K562 (cell line): Measurements from ENCODE around the gene ROR2. TPM values are rescaled to one million over a fixed set of nuclear protein-coding genes. Genes with fewer than 3 reads are reported as not detected.

Experiments
- ATAC-seq: fragments of 200-7000 bp; cut with Tn5 transposase; 3 replicates; pipeline ENCODE4 v1.9.1; 2020; ENCODE audit warnings: moderate library complexity
- BruUV-seq: library from RNA; stranded (reverse); fragments of 400-500 nt; replicated peaks from 2 replicates; lab custom pipeline; 2021; lab: Mats Ljungman, UMichigan
- CTCF ChIA-PET: fragments of 300-600 bp; formaldehyde crosslinking; extraction: SDS; loops from one replicate; lab custom pipeline; 2021; ENCODE audit warnings: low intra/inter-chr PET ratio; lab: Yijun Ruan, JAX
- POLR2A ChIA-PET: fragments of 300-600, 350-650 bp; sonication (Branson Sonifier 250); formaldehyde crosslinking; extraction: SDS; loops from one replicate; lab custom pipeline; 2021; ENCODE audit warnings: antibody characterized with exemption, inconsistent platforms; lab: Yijun Ruan, JAX
- DNase-seq, 4 experiments: peaks; one replicate each; pipeline versions ENCODE4 v3.0.0 to v3.0.0-alpha.2; 2011 to 2018; ENCODE audit warnings: low spot score in 3 of 4, mixed read lengths in 3 of 4; ENCODE audit errors: extremely low read depth in 1 of 4
- FAIRE-seq: peaks from 2 replicates; lab custom pipeline; 2011; peaks lifted over from hg19 to GRCh38; lab: Jason Lieb, UNC
- H2AFZ ChIP-seq: 2 replicates; pipeline ENCODE4 v1.6.0; 2011; ENCODE audit warnings: low read depth, low read length, control low read depth, inconsistent platforms
- H3K27ac ChIP-seq: fragments of 200-600 bp; 3 replicates; pipeline ENCODE4 v1.8.0; 2011; ENCODE audit warnings: low read depth, mild to moderate bottlenecking, control low read depth, inconsistent platforms, low read length, moderate library complexity, mixed read lengths; ENCODE audit errors: extremely low read depth
- H3K27me3 ChIP-seq, 2 experiments: fragments of 300-600 bp in 1 of 2; 2 replicates in 1 of 2; 3 replicates in 1 of 2; pipeline versions ENCODE4 v1.6.0 to v1.8.0; 2011; ENCODE audit warnings: inconsistent platforms in 2 of 2, low read length in 2 of 2, mild to moderate bottlenecking in 1 of 2, mixed read lengths in 1 of 2, moderate library complexity in 1 of 2; ENCODE audit not compliant: control insufficient read depth in 2 of 2, insufficient read depth in 2 of 2
- H3K36me3 ChIP-seq: fragments of 300-600 bp; 3 replicates; pipeline ENCODE4 v1.8.0; 2011; ENCODE audit warnings: mild to moderate bottlenecking, low read length, inconsistent platforms; ENCODE audit not compliant: control insufficient read depth, insufficient read depth
- H3K4me1 ChIP-seq, 2 experiments: fragments of 200-600 bp in 1 of 2; replicated peaks in 1 of 2; 2 replicates in 1 of 2; 3 replicates in 1 of 2; pipeline versions ENCODE4 v1.5.1 to v1.8.0; 2011; ENCODE audit warnings: inconsistent platforms in 2 of 2, low read length in 2 of 2, mild to moderate bottlenecking in 1 of 2, mixed read lengths in 1 of 2, moderate library complexity in 1 of 2; ENCODE audit not compliant: control insufficient read depth in 2 of 2, insufficient read depth in 2 of 2
- H3K4me2 ChIP-seq: 2 replicates; pipeline ENCODE4 v1.6.1; 2011; ENCODE audit warnings: low read length, control low read depth, inconsistent platforms, mixed read lengths; ENCODE audit not compliant: insufficient read depth
- H3K4me3 ChIP-seq: fragments of 200-600 bp; sonication (generic), shearing (Covaris generic); 2 replicates; pipeline ENCODE4 v1.5.1; 2016; ENCODE audit warnings: control low read depth, inconsistent platforms
- H3K79me2 ChIP-seq: fragments of 200-600 bp; 3 replicates; pipeline ENCODE4 v1.8.0; 2011; ENCODE audit warnings: low read length, inconsistent platforms; ENCODE audit not compliant: control insufficient read depth, insufficient read depth
- H3K9ac ChIP-seq, 2 experiments: 2 replicates each; pipeline versions ENCODE4 v1.6.0 to v1.6.1; 2011; ENCODE audit warnings: low read depth in 2 of 2, low read length in 2 of 2, control low read depth in 1 of 2, inconsistent platforms in 1 of 2, mild to moderate bottlenecking in 1 of 2, mixed read lengths in 1 of 2; ENCODE audit not compliant: insufficient read depth in 1 of 2
- H3K9me1 ChIP-seq: one replicate; pipeline ENCODE4 v1.6.0; 2011; ENCODE audit warnings: inconsistent platforms, mild to moderate bottlenecking, low read length, moderate library complexity; ENCODE audit not compliant: control insufficient read depth, insufficient read depth
- H3K9me3 ChIP-seq: replicated peaks from 2 replicates; pipeline ENCODE4 v1.5.1; 2011; ENCODE audit warnings: low read depth, low read length, inconsistent platforms; ENCODE audit not compliant: control insufficient read depth, insufficient read depth
- H4K20me1 ChIP-seq: replicated peaks from 2 replicates; pipeline ENCODE4 v1.6.1; 2011; ENCODE audit warnings: low read length, inconsistent platforms, mixed read lengths; ENCODE audit not compliant: control insufficient read depth, insufficient read depth
- ATF4 ChIP-seq: fragments of 450-650 bp; formaldehyde crosslinking; IDR thresholded peaks from 2 replicates; pipeline ENCODE4 v1.4.0; 2022; ENCODE audit warnings: mild to moderate bottlenecking, moderate library complexity
- FOXJ2 ChIP-seq: fragments of 200-800 bp; sonication (Bioruptor generic); IDR thresholded peaks from 2 replicates; pipeline ENCODE4 v1.6.1; 2016; ENCODE audit warnings: missing genetic modification characterization, missing compliant biosample characterization
- MCM5 ChIP-seq: fragments of 450-650 bp; IDR thresholded peaks from 2 replicates; pipeline ENCODE4 v1.6.1; 2016; ENCODE audit warnings: low read depth
- SIN3A ChIP-seq, 2 experiments: fragments of 150-350 bp in 1 of 2; IDR thresholded peaks; 2 replicates each; pipeline ENCODE4 v1.6.1; 2011 to 2016; ENCODE audit warnings: borderline replicate concordance in 2 of 2, low read depth in 2 of 2, low read length in 2 of 2, mild to moderate bottlenecking in 2 of 2, moderate library complexity in 2 of 2; ENCODE audit not compliant: control insufficient read depth in 1 of 2
- SMC3 ChIP-seq: conservative IDR thresholded peaks from 2 replicates; pipeline ENCODE4 v1.6.1; 2011; ENCODE audit warnings: low read depth, low read length, improper control_type of control experiment; ENCODE audit not compliant: insufficient read depth
- ZHX1 ChIP-seq: fragments of 150-350 bp; conservative IDR thresholded peaks from 2 replicates; pipeline ENCODE4 v1.6.1; 2014; ENCODE audit warnings: low read length
- ZNF134 ChIP-seq: fragments of 250-450 bp; sonication (Bioruptor Pico); conservative IDR thresholded peaks from 2 replicates; pipeline ENCODE4 v1.4.0; 2020
- ZNF175 ChIP-seq: fragments of 200-800 bp; sonication (Bioruptor generic); IDR thresholded peaks from 2 replicates; pipeline ENCODE4 v1.6.1; 2016; ENCODE audit warnings: low read depth, mild to moderate bottlenecking, missing genetic modification characterization, missing compliant biosample characterization
- ZNF445 ChIP-seq: fragments of 250-450 bp; sonication (Bioruptor Pico); IDR thresholded peaks from 2 replicates; pipeline ENCODE4 v1.4.0; 2020; ENCODE audit warnings: low read depth, mild to moderate bottlenecking, moderate library complexity
- WGBS: fragments of 100-300 bp; shearing (Covaris generic); methylation state at CpG from one replicate; pipeline ENCODE4 v1.1.6; 2016; ENCODE audit warnings: low coverage, mixed read lengths; ENCODE audit not compliant: insufficient coverage; ENCODE audit errors: missing lambda C conversion rate; 5-methylcytosine and 5-hydroxymethylcytosine counted together
- in situ Hi-C: fragments of 300-500 bp; cut with MboI; formaldehyde crosslinking; loops from 4 replicates; pipeline ENCODE4 v1.15.0; 2018; ENCODE audit warnings: inconsistent platforms, mixed read lengths
- intact Hi-C: fragments of 100-400 bp; cut with micrococcal nuclease; formaldehyde crosslinking; loops from 2 replicates; pipeline ENCODE4 v1.14.2; 2022
- polyA plus RNA-seq, 8 experiments: library from polyadenylated mRNA; depleted of rRNA in 4 of 8; stranded (reverse) in 5 of 8; unstranded in 3 of 8; fragments of >200 nt; fragmentation: Nextera tagmentation in 2 of 8; fragmentation: Illumina TruSeq in 1 of 8; extraction: Ambion mirVana in 2 of 8; extraction: Trizol in 1 of 8; gene quantifications; 2 replicates each; pipeline versions ENCODE4 v1.2.1 to v1.2.3, GENCODE V29; 2011 to 2014; ENCODE audit warnings: inconsistent platforms in 1 of 8, missing spikeins in 1 of 8
- total RNA-seq, 7 experiments: library from RNA; depleted of rRNA in 6 of 7; stranded (reverse); fragments of >200 nt in 6 of 7; fragmentation: Illumina TruSeq in 2 of 7; extraction: Trizol in 2 of 7; gene quantifications; 2 replicates each; pipeline versions ENCODE4 v1.2.1 to v1.2.3, GENCODE V29; 2011 to 2021; ENCODE audit warnings: low replicate concordance in 1 of 7
- TF ChIP-seq, protein P1 (sequence below): IDR thresholded peaks from 3 replicates; pipeline ENCODE4 v1.6.1; 2011; ENCODE audit warnings: borderline replicate concordance, mild to moderate bottlenecking, moderate library complexity; ENCODE audit not compliant: insufficient read length; ENCODE audit errors: extremely low read depth

The ROR2 gene
- total and polyA plus RNA-seq, 9 of the 15 experiments (the other 6 are each of a cell fraction or from before 2014, with no cell fraction given), result 5.6 to 33.8 (median 15.3) TPM

- no peak for TF ChIP-seq ZNF445
- TF ChIP-seq ZHX1, result no peak
- no peak for TF ChIP-seq MCM5
- TF ChIP-seq ZNF134 (CRISPR knock-in tag), result no peak
- no peak for TF ChIP-seq SIN3A (IDR thresholded peaks at IDR 0.05; ENCODE audit: borderline replicate concordance in 2 of 2, control insufficient read depth in 1 of 2, low read depth in 2 of 2, low read length in 2 of 2)
- TF ChIP-seq ZNF175 (CRISPR knock-in tag), result no peak
- TF ChIP-seq, protein P1, sequence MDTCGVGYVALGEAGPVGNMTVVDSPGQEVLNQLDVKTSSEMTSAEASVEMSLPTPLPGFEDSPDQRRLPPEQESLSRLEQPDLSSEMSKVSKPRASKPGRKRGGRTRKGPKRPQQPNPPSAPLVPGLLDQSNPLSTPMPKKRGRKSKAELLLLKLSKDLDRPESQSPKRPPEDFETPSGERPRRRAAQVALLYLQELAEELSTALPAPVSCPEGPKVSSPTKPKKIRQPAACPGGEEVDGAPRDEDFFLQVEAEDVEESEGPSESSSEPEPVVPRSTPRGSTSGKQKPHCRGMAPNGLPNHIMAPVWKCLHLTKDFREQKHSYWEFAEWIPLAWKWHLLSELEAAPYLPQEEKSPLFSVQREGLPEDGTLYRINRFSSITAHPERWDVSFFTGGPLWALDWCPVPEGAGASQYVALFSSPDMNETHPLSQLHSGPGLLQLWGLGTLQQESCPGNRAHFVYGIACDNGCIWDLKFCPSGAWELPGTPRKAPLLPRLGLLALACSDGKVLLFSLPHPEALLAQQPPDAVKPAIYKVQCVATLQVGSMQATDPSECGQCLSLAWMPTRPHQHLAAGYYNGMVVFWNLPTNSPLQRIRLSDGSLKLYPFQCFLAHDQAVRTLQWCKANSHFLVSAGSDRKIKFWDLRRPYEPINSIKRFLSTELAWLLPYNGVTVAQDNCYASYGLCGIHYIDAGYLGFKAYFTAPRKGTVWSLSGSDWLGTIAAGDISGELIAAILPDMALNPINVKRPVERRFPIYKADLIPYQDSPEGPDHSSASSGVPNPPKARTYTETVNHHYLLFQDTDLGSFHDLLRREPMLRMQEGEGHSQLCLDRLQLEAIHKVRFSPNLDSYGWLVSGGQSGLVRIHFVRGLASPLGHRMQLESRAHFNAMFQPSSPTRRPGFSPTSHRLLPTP, result no peak
- TF ChIP-seq ATF4 (CRISPR knock-in tag), result no peak
- no peak for TF ChIP-seq FOXJ2 (tag)
- no peak for TF ChIP-seq SMC3
- TF ChIP-seq, all 486 proteins: peak for 0
- POLR2A ChIA-PET, result interaction anchor here (0.9 kb wide), 1 partner anchor 16 kb away, joined by 3 read pairs; no protein-coding TSS in a partner anchor
- Histone ChIP-seq H2AFZ (no peak overlapping the region), H4K20me1 (no peaks in the 10 kb centered on the region), H3K36me3 (peaks cover 26% of the 10 kb centered on the region), H3K4me2 (no peak overlapping the region), H3K27ac (no peak overlapping the region), H3K4me3 (no peak overlapping the region), H3K27me3 (no peaks in the 10 kb centered on the region), H3K9me1 (no peaks in the 10 kb centered on the region), H3K9me3 (no peaks in the 10 kb centered on the region), H3K79me2 (no peaks in the 10 kb centered on the region), H3K4me1 (peaks cover 0 to 2% of the 10 kb centered on the region in 2 experiments; a peak in 2 of 5 replicates), H3K9ac (no peak overlapping the region)
- FAIRE-seq (no peak), ATAC-seq (no peak), DNase-seq (no peak)
- WGBS, result 88% methylated on average over 10 of the region's 10 CpGs
- BruUV-seq, result no TSS peak
- in situ Hi-C loops (no loop called here), intact Hi-C loops (loop anchor here (10.0 kb wide), 1 partner anchor 135 kb away; no protein-coding TSS in a partner anchor)
- CTCF ChIA-PET, result no interaction called here
Observed at GRCh38 chr9:91770229-91770628, 179.8 kb downstream of the ROR2 start.
